DND-41 (cell line): ENCODE measurements around the gene RWDD3.

Experiments
- ATAC-seq: fragments of 200-7000 bp; cut with Tn5 transposase; 3 replicates; pipeline ENCODE4 v1.9.1; 2021; ENCODE audit warnings: low read depth; ENCODE audit not compliant: insufficient read depth
- DNase-seq: peaks from one replicate; pipeline ENCODE4 v3.0.0-alpha.2; 2020
- H2AFZ ChIP-seq: 2 replicates; pipeline ENCODE4 v1.6.0; 2012; ENCODE audit warnings: low read depth, low read length
- H3K27ac ChIP-seq: 2 replicates; pipeline ENCODE4 v1.5.1; 2012; ENCODE audit warnings: low read length, inconsistent platforms
- H3K27me3 ChIP-seq: fragments of 200-600 bp; sonication (generic); 2 replicates; pipeline ENCODE4 v1.6.0; 2012; ENCODE audit warnings: low read length, mild to moderate bottlenecking, inconsistent platforms; ENCODE audit not compliant: insufficient read depth, poor library complexity
- H3K36me3 ChIP-seq: 2 replicates; pipeline ENCODE4 v1.5.1; 2012; ENCODE audit warnings: low read length, inconsistent platforms; ENCODE audit not compliant: insufficient read depth
- H3K4me1 ChIP-seq: 2 replicates; pipeline ENCODE4 v1.5.1; 2012; ENCODE audit warnings: mild to moderate bottlenecking, low read length; ENCODE audit not compliant: insufficient read depth
- H3K4me2 ChIP-seq: 2 replicates; pipeline ENCODE4 v1.6.0; 2012; ENCODE audit warnings: mild to moderate bottlenecking, moderate library complexity, low read length, inconsistent platforms; ENCODE audit not compliant: insufficient read depth
- H3K4me3 ChIP-seq, 2 experiments: fragments of 200-600 bp in 1 of 2; shearing (Covaris generic) in 1 of 2; 2 replicates each; pipeline ENCODE4 v1.5.1; 2012 to 2016; ENCODE audit warnings: inconsistent platforms in 2 of 2, low read length in 2 of 2, mild to moderate bottlenecking in 2 of 2, low read depth in 1 of 2, moderate library complexity in 1 of 2
- H3K79me2 ChIP-seq: 2 replicates; pipeline ENCODE4 v1.6.0; 2012; ENCODE audit warnings: low read length, inconsistent platforms; ENCODE audit not compliant: insufficient read depth
- H3K9ac ChIP-seq: 2 replicates; pipeline ENCODE4 v1.6.0; 2012; ENCODE audit warnings: low read depth, mild to moderate bottlenecking, inconsistent platforms, low read length, moderate library complexity
- H3K9me3 ChIP-seq: 2 replicates; pipeline ENCODE4 v1.5.1; 2012; ENCODE audit warnings: low read length, moderate library complexity, mild to moderate bottlenecking, inconsistent platforms; ENCODE audit not compliant: insufficient read depth, severe bottlenecking
- H4K20me1 ChIP-seq: 2 replicates; pipeline ENCODE4 v1.6.0; 2012; ENCODE audit warnings: low read length; ENCODE audit not compliant: insufficient read depth
- CTCF ChIP-seq: IDR thresholded peaks from 2 replicates; pipeline ENCODE4 v1.5.1; 2012; ENCODE audit warnings: borderline replicate concordance, low read length, moderate library complexity, mild to moderate bottlenecking; ENCODE audit not compliant: poor library complexity, severe bottlenecking; ENCODE audit errors: extremely low read depth
- EZH2 ChIP-seq: IDR thresholded peaks from 3 replicates; pipeline ENCODE4 v1.6.1; 2012; ENCODE audit warnings: borderline replicate concordance, low read depth, mild to moderate bottlenecking, moderate library complexity, low read length, inconsistent platforms; ENCODE audit not compliant: severe bottlenecking

The RWDD3 gene

GRCh38 chr1:95208876-95209275 is 25.1 kb upstream of the RWDD3 start:
- no peaks in the 10 kb centered on the region for H3K79me2 ChIP-seq
- no peak overlapping the region for H3K27ac ChIP-seq
- H3K4me1 ChIP-seq: no peaks in the 10 kb centered on the region
- no peak for ATAC-seq
- no peak overlapping the region for H3K9ac ChIP-seq
- no peaks in the 10 kb centered on the region for H3K27me3 ChIP-seq
- no peaks in the 10 kb centered on the region for H3K9me3 ChIP-seq
- TF ChIP-seq CTCF (no peak), EZH2 (no peak)
- DNase-seq: no peak
- no peaks in the 10 kb centered on the region for H4K20me1 ChIP-seq
- no peaks in the 10 kb centered on the region for H3K36me3 ChIP-seq
- H3K4me2 ChIP-seq: no peak overlapping the region
- H2AFZ ChIP-seq: no peak overlapping the region
- H3K4me3 ChIP-seq: no peak overlapping the region

GRCh38 chr1:95209291-95209690 is 24.7 kb upstream of the RWDD3 start:
- DNase-seq (no peak), ATAC-seq (no peak)
- Histone ChIP-seq H3K4me2 (no peak overlapping the region), H3K27me3 (no peaks in the 10 kb centered on the region), H3K4me3 (no peak overlapping the region), H3K27ac (no peak overlapping the region), H3K36me3 (no peaks in the 10 kb centered on the region), H3K79me2 (no peaks in the 10 kb centered on the region), H3K4me1 (no peaks in the 10 kb centered on the region), H2AFZ (no peak overlapping the region), H3K9me3 (no peaks in the 10 kb centered on the region), H3K9ac (no peak overlapping the region), H4K20me1 (no peaks in the 10 kb centered on the region)
- TF ChIP-seq EZH2: no peak
- no peak for TF ChIP-seq CTCF

GRCh38 chr1:95216292-95216990 is 17.6 kb upstream of the RWDD3 start:
- no peaks in the 10 kb centered on the region for H3K79me2 ChIP-seq
- no peak overlapping the region for H3K9ac ChIP-seq
- TF ChIP-seq CTCF (no peak), EZH2 (no peak)
- no peak overlapping the region for H3K27ac ChIP-seq
- H3K4me1 ChIP-seq: no peaks in the 10 kb centered on the region
- peaks cover 3% of the 10 kb centered on the region for H3K27me3 ChIP-seq
- no peak overlapping the region for H3K4me3 ChIP-seq
- no peak for ATAC-seq
- H3K9me3 ChIP-seq: no peaks in the 10 kb centered on the region
- H3K4me2 ChIP-seq: no peak overlapping the region
- no peak overlapping the region for H2AFZ ChIP-seq
- no peaks in the 10 kb centered on the region for H4K20me1 ChIP-seq
- no peaks in the 10 kb centered on the region for H3K36me3 ChIP-seq
- no peak for DNase-seq

- no peak for ATAC-seq
- TF ChIP-seq CTCF: no peak
- TF ChIP-seq EZH2: no peak
- H3K4me3 ChIP-seq: no peak overlapping the region
Measured at GRCh38 chr1:95217371-95217770, 16.6 kb upstream of the RWDD3 start.

More at GRCh38 chr1:95217371-95217770, 16.6 kb upstream of the RWDD3 start:
- Histone ChIP-seq H3K27me3 (peaks cover 3% of the 10 kb centered on the region), H3K9ac (no peak overlapping the region), H4K20me1 (no peaks in the 10 kb centered on the region), H3K36me3 (no peaks in the 10 kb centered on the region), H3K27ac (no peak overlapping the region), H2AFZ (no peak overlapping the region), H3K9me3 (no peaks in the 10 kb centered on the region), H3K4me2 (no peak overlapping the region), H3K79me2 (no peaks in the 10 kb centered on the region), H3K4me1 (no peaks in the 10 kb centered on the region)
- no peak for DNase-seq
